ENCODE data around the gene ADAMTSL3. TPM values are rescaled to one million over a fixed set of nuclear protein-coding genes. Genes with fewer than 3 reads are reported as not detected.

ADAMTSL3 gene
- total RNA-seq, 8 experiments from 2014 or later, result 0.08 to 53.7 (median 0.32) TPM

- H3K27ac ChIP-seq, result no peak overlapping the region
- ATAC-seq (replicated peaks in 6 of 8), result peak in 1 of 8 experiments; percentile 43
- no peak overlapping the region for H3K4me3 ChIP-seq
- in situ Hi-C loops (cut with MboI; ENCODE audit: low pct_unique_long_range_greater_than_20kb in 2 of 9, low sequenced_read_pairs in 9 of 9, unreplicated experiment in 9 of 9), result no loop called here
- H3K4me1 ChIP-seq (replicated peaks in 1 of 2), result no peaks in the 10 kb centered on the region
These were observed 131.1 kb downstream of the ADAMTSL3 start for GRCh38 chr15:83784975-83785374.

- H3K4me3 ChIP-seq, result no peak overlapping the region
- no peak overlapping the region for H3K27ac ChIP-seq
- WGBS, 10 experiments, result 53 to 96% (median 84%) methylated on average over 4 to 5 of the region's 5 CpGs
- in situ Hi-C loops (cut with MboI; ENCODE audit: low pct_unique_long_range_greater_than_20kb in 2 of 9, low sequenced_read_pairs in 9 of 9, unreplicated experiment in 9 of 9), result no loop called here
- no peaks in the 10 kb centered on the region for H3K4me1 ChIP-seq (replicated peaks in 1 of 2)
- no peak for ATAC-seq (replicated peaks in 6 of 8)
These were observed 132.4 kb downstream of the ADAMTSL3 start for GRCh38 chr15:83786336-83786735.

- H3K27ac ChIP-seq, result no peak overlapping the region
- ATAC-seq (replicated peaks in 6 of 8), result no peak
- in situ Hi-C loops (cut with MboI; ENCODE audit: low pct_unique_long_range_greater_than_20kb in 2 of 9, low sequenced_read_pairs in 9 of 9, unreplicated experiment in 9 of 9), result no loop called here
- H3K4me3 ChIP-seq, result no peak overlapping the region
- WGBS, 10 experiments, result 67 to 96% (median 89%) methylated on average over 1 to 5 of the region's 5 CpGs; no CpG with 5 or more reads in 1 of the 10 experiments
- H3K4me1 ChIP-seq (replicated peaks in 1 of 2), result no peaks in the 10 kb centered on the region
These were observed 139.1 kb downstream of the ADAMTSL3 start for GRCh38 chr15:83793069-83793468.

- Histone ChIP-seq H3K27ac (no peak overlapping the region), H3K4me3 (no peak overlapping the region), H3K4me1 (replicated peaks in 1 of 2) (no peaks in the 10 kb centered on the region)
- in situ Hi-C loops (cut with MboI; ENCODE audit: low pct_unique_long_range_greater_than_20kb in 2 of 9, low sequenced_read_pairs in 9 of 9, unreplicated experiment in 9 of 9), result no loop called here
- no peak for ATAC-seq (replicated peaks in 6 of 8)
- whole genome bisulfite sequencing, 10 experiments, result 43 to 100% (median 77%) methylated on average over 1 of the region's 1 CpG; no CpG with 5 or more reads in 2 of the 10 experiments
These were observed 140.3 kb downstream of the ADAMTSL3 start for GRCh38 chr15:83794209-83794608.

- 14 to 90% (median 67%) methylated on average over 1 to 2 of the region's 2 CpGs for WGBS, 10 experiments
- ATAC-seq (replicated peaks in 6 of 8), result no peak
- in situ Hi-C loops (cut with MboI; ENCODE audit: low pct_unique_long_range_greater_than_20kb in 2 of 9, low sequenced_read_pairs in 9 of 9, unreplicated experiment in 9 of 9), result no loop called here
- no peaks in the 10 kb centered on the region for H3K4me1 ChIP-seq (replicated peaks in 1 of 2)
- no peak overlapping the region for H3K4me3 ChIP-seq
- no peak overlapping the region for H3K27ac ChIP-seq
These were observed 155.4 kb downstream of the ADAMTSL3 start for GRCh38 chr15:83809345-83809744.

- no peak for ATAC-seq (replicated peaks in 6 of 8)
- Histone ChIP-seq H3K4me3 (no peak overlapping the region), H3K27ac (no peak overlapping the region), H3K4me1 (replicated peaks in 1 of 2) (no peaks in the 10 kb centered on the region)
- 52 to 80% (median 65%) methylated on average over 1 to 3 of the region's 3 CpGs; no CpG with 5 or more reads in 2 of the 10 experiments for WGBS, 10 experiments
- in situ Hi-C loops (cut with MboI; ENCODE audit: low pct_unique_long_range_greater_than_20kb in 2 of 9, low sequenced_read_pairs in 9 of 9, unreplicated experiment in 9 of 9), result no loop called here
These were observed 156.2 kb downstream of the ADAMTSL3 start for GRCh38 chr15:83810110-83810509.

- 0 to 57% methylated on average over 1 of the region's 1 CpG; no CpG with 5 or more reads in 8 of the 10 experiments for WGBS, 10 experiments
- no peak for ATAC-seq (replicated peaks in 6 of 8)
These were observed 159.8 kb downstream of the ADAMTSL3 start for GRCh38 chr15:83813682-83814081.

GRCh38 chr15:83815506-83815905 is 161.6 kb downstream of the ADAMTSL3 start:
- 33 to 74% (median 48%) methylated on average over 1 to 2 of the region's 2 CpGs; no CpG with 5 or more reads in 5 of the 10 experiments for WGBS, 10 experiments
- in situ Hi-C loops (cut with MboI; ENCODE audit: low pct_unique_long_range_greater_than_20kb in 2 of 9, low sequenced_read_pairs in 9 of 9, unreplicated experiment in 9 of 9), result no loop called here
- Histone ChIP-seq H3K4me3 (no peak overlapping the region), H3K4me1 (replicated peaks in 1 of 2) (no peaks in the 10 kb centered on the region), H3K27ac (no peak overlapping the region)
- ATAC-seq (replicated peaks in 6 of 8), result no peak

More at GRCh38 chr15:83813682-83814081, 159.8 kb downstream of the ADAMTSL3 start:
- no peak overlapping the region for H3K27ac ChIP-seq
- in situ Hi-C loops (cut with MboI; ENCODE audit: low pct_unique_long_range_greater_than_20kb in 2 of 9, low sequenced_read_pairs in 9 of 9, unreplicated experiment in 9 of 9), result no loop called here
- no peak overlapping the region for H3K4me3 ChIP-seq
- no peaks in the 10 kb centered on the region for H3K4me1 ChIP-seq (replicated peaks in 1 of 2)

GRCh38 chr15:83816124-83816883 is 162.4 kb downstream of the ADAMTSL3 start:
- Histone ChIP-seq H3K4me1 (replicated peaks in 1 of 2) (no peaks in the 10 kb centered on the region), H3K4me3 (no peak overlapping the region), H3K27ac (no peak overlapping the region)
- in situ Hi-C loops (cut with MboI; ENCODE audit: low pct_unique_long_range_greater_than_20kb in 2 of 9, low sequenced_read_pairs in 9 of 9, unreplicated experiment in 9 of 9), result no loop called here
- 29 to 86% (median 71%) methylated on average over 1 to 6 of the region's 8 CpGs for WGBS, 10 experiments
- ATAC-seq (replicated peaks in 6 of 8), result no peak

GRCh38 chr15:83818591-83818990 is 164.7 kb downstream of the ADAMTSL3 start:
- ATAC-seq (replicated peaks in 6 of 8), result no peak
- 29 to 100% (median 90%) methylated on average over 1 to 6 of the region's 8 CpGs; no CpG with 5 or more reads in 1 of the 10 experiments for WGBS, 10 experiments
- in situ Hi-C loops (cut with MboI; ENCODE audit: low pct_unique_long_range_greater_than_20kb in 2 of 9, low sequenced_read_pairs in 9 of 9, unreplicated experiment in 9 of 9), result no loop called here
- Histone ChIP-seq H3K4me3 (no peak overlapping the region), H3K27ac (no peak overlapping the region), H3K4me1 (replicated peaks in 1 of 2) (no peaks in the 10 kb centered on the region)

GRCh38 chr15:83830381-83830780 is 176.5 kb downstream of the ADAMTSL3 start:
- no peak overlapping the region for H3K27ac ChIP-seq
- no peaks in the 10 kb centered on the region for H3K4me1 ChIP-seq (replicated peaks in 1 of 2)
- WGBS, 10 experiments, result 21 to 80% (median 64%) methylated on average over 2 to 4 of the region's 4 CpGs; no CpG with 5 or more reads in 2 of the 10 experiments
- ATAC-seq (replicated peaks in 6 of 8), result no peak
- no peak overlapping the region for H3K4me3 ChIP-seq
- in situ Hi-C loops (cut with MboI; ENCODE audit: low pct_unique_long_range_greater_than_20kb in 2 of 9, low sequenced_read_pairs in 9 of 9, unreplicated experiment in 9 of 9), result no loop called here

GRCh38 chr15:83833569-83833968 is 179.6 kb downstream of the ADAMTSL3 start:
- WGBS, 10 experiments, result 63 to 91% (median 76%) methylated on average over 1 to 4 of the region's 4 CpGs; no CpG with 5 or more reads in 1 of the 10 experiments
- H3K4me1 ChIP-seq (replicated peaks in 1 of 2), result no peaks in the 10 kb centered on the region
- no peak for ATAC-seq (replicated peaks in 6 of 8)
- H3K27ac ChIP-seq, result no peak overlapping the region
- H3K4me3 ChIP-seq, result no peak overlapping the region
- in situ Hi-C loops (cut with MboI; ENCODE audit: low pct_unique_long_range_greater_than_20kb in 2 of 9, low sequenced_read_pairs in 9 of 9, unreplicated experiment in 9 of 9), result no loop called here

GRCh38 chr15:83835479-83835878 is 181.6 kb downstream of the ADAMTSL3 start:
- in situ Hi-C loops (cut with MboI; ENCODE audit: low pct_unique_long_range_greater_than_20kb in 2 of 9, low sequenced_read_pairs in 9 of 9, unreplicated experiment in 9 of 9), result no loop called here
- H3K4me3 ChIP-seq, result no peak overlapping the region
- ATAC-seq (replicated peaks in 6 of 8), result peak in 3 of 8 experiments; percentile 20 to 86 (median 77)
- 40 to 100% (median 67%) methylated on average over 1 of the region's 1 CpG; no CpG with 5 or more reads in 5 of the 10 experiments for WGBS, 10 experiments
- H3K4me1 ChIP-seq (replicated peaks in 1 of 2), result no peaks in the 10 kb centered on the region
- no peak overlapping the region for H3K27ac ChIP-seq

Measured in motor neuron (in vitro differentiated cells).